Measurements from ENCODE around the gene PBX3.

PBX3 gene

GRCh38 chr9:125919565-125919964, 172.4 kb downstream of the PBX3 start:
- Histone ChIP-seq H3K36me3 (ENCODE audit: control insufficient read depth, low read length) (no peaks in the 10 kb centered on the region), H3K9me3 (ENCODE audit: control insufficient read depth, insufficient read depth, low read length) (no peaks in the 10 kb centered on the region), H3K4me2 (ENCODE audit: low read length) (no peak overlapping the region), H3K27ac (ENCODE audit: low read depth, low read length) (no peak overlapping the region), H4K20me1 (ENCODE audit: control insufficient read depth, insufficient read depth, low read depth, low read length) (no peaks in the 10 kb centered on the region), H3K4me3 (ENCODE audit: low read length) (no peak overlapping the region), H3F3A (ENCODE audit: control insufficient read depth, insufficient read depth) (no peaks in the 10 kb centered on the region; the same call in 1 of the 2 replicates), H3K4me1 (ENCODE audit: control insufficient read depth, low read length) (no peaks in the 10 kb centered on the region), H3K79me2 (ENCODE audit: control insufficient read depth, low read length) (no peaks in the 10 kb centered on the region), H3K9me2 (replicated peaks; ENCODE audit: control insufficient read depth, low read length) (no peaks in the 10 kb centered on the region), H3K27me3 (ENCODE audit: control insufficient read depth, low read length) (no peaks in the 10 kb centered on the region)
- TF ChIP-seq, protein P1, sequence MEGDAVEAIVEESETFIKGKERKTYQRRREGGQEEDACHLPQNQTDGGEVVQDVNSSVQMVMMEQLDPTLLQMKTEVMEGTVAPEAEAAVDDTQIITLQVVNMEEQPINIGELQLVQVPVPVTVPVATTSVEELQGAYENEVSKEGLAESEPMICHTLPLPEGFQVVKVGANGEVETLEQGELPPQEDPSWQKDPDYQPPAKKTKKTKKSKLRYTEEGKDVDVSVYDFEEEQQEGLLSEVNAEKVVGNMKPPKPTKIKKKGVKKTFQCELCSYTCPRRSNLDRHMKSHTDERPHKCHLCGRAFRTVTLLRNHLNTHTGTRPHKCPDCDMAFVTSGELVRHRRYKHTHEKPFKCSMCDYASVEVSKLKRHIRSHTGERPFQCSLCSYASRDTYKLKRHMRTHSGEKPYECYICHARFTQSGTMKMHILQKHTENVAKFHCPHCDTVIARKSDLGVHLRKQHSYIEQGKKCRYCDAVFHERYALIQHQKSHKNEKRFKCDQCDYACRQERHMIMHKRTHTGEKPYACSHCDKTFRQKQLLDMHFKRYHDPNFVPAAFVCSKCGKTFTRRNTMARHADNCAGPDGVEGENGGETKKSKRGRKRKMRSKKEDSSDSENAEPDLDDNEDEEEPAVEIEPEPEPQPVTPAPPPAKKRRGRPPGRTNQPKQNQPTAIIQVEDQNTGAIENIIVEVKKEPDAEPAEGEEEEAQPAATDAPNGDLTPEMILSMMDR (IDR thresholded peaks at IDR 0.05; ENCODE audit: low read depth, low read length, poor library complexity, severe bottlenecking): no peak
- TF ChIP-seq EZH2phosphoT487 (IDR thresholded peaks at IDR 0.05; ENCODE audit: borderline replicate concordance, low read length): no peak

GRCh38 chr9:125920402-125920801, 173.2 kb downstream of the PBX3 start:
- H3K4me3 ChIP-seq (ENCODE audit: low read length): no peak overlapping the region
- no peak for TF ChIP-seq EZH2phosphoT487 (IDR thresholded peaks at IDR 0.05; ENCODE audit: borderline replicate concordance, low read length)
- TF ChIP-seq, protein P1 (IDR thresholded peaks at IDR 0.05; ENCODE audit: low read depth, low read length, poor library complexity, severe bottlenecking): no peak

DNA sequence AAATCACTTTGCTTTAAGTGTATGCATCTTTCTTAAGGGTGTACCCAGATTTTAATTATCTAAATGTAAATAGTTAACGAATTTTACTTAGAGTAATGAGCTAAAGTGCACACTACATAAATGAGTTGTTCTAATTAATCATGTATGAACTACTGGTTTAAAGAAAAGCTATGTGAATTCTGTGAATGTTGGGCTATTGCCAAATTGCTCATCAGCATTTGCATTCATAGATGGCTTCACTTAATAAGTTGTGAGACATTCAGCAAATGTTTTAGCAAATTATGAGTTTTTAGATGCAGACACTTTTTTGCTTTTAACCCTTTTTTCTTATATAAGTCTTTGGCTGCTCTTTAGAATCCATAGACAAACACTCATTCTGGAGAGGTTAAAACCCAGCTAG, 175.7 kb downstream of the PBX3 start:
- no peaks in the 10 kb centered on the region for H3K27me3 ChIP-seq (ENCODE audit: control insufficient read depth, low read length)
- H3K27ac ChIP-seq (ENCODE audit: low read depth, low read length): no peak overlapping the region
- H4K20me1 ChIP-seq (ENCODE audit: control insufficient read depth, insufficient read depth, low read depth, low read length): no peaks in the 10 kb centered on the region
- H3K4me3 ChIP-seq (ENCODE audit: low read length): no peak overlapping the region
- H3K4me1 ChIP-seq (ENCODE audit: control insufficient read depth, low read length): no peaks in the 10 kb centered on the region
- H3K79me2 ChIP-seq (ENCODE audit: control insufficient read depth, low read length): no peaks in the 10 kb centered on the region
- no peaks in the 10 kb centered on the region for H3K9me3 ChIP-seq (ENCODE audit: control insufficient read depth, insufficient read depth, low read length)
- H3F3A ChIP-seq (ENCODE audit: control insufficient read depth, insufficient read depth): no peaks in the 10 kb centered on the region
- no peaks in the 10 kb centered on the region for H3K9me2 ChIP-seq (replicated peaks; ENCODE audit: control insufficient read depth, low read length)
- TF ChIP-seq EZH2phosphoT487 (IDR thresholded peaks at IDR 0.05; ENCODE audit: borderline replicate concordance, low read length): no peak
- TF ChIP-seq, protein P1 (IDR thresholded peaks at IDR 0.05; ENCODE audit: low read depth, low read length, poor library complexity, severe bottlenecking): no peak
- H3K4me2 ChIP-seq (ENCODE audit: low read length): no peak overlapping the region
- H3K36me3 ChIP-seq (ENCODE audit: control insufficient read depth, low read length): no peaks in the 10 kb centered on the region

More at GRCh38 chr9:125920402-125920801, 173.2 kb downstream of the PBX3 start:
- no peaks in the 10 kb centered on the region; the same call in 1 of the 2 replicates for H3F3A ChIP-seq (ENCODE audit: control insufficient read depth, insufficient read depth)
- no peaks in the 10 kb centered on the region for H3K4me1 ChIP-seq (ENCODE audit: control insufficient read depth, low read length)
- no peaks in the 10 kb centered on the region for H3K9me2 ChIP-seq (replicated peaks; ENCODE audit: control insufficient read depth, low read length)
- no peaks in the 10 kb centered on the region for H3K79me2 ChIP-seq (ENCODE audit: control insufficient read depth, low read length)
- H3K4me2 ChIP-seq (ENCODE audit: low read length): no peak overlapping the region
- no peak overlapping the region for H3K27ac ChIP-seq (ENCODE audit: low read depth, low read length)
- H3K36me3 ChIP-seq (ENCODE audit: control insufficient read depth, low read length): no peaks in the 10 kb centered on the region
- no peaks in the 10 kb centered on the region for H4K20me1 ChIP-seq (ENCODE audit: control insufficient read depth, insufficient read depth, low read depth, low read length)
- no peaks in the 10 kb centered on the region for H3K9me3 ChIP-seq (ENCODE audit: control insufficient read depth, insufficient read depth, low read length)
- H3K27me3 ChIP-seq (ENCODE audit: control insufficient read depth, low read length): no peaks in the 10 kb centered on the region
